ENCODE measurements around the gene UBASH3A.

GRCh38 chr21:42495027-42495426, 91.3 kb downstream of the UBASH3A start:
- TF ChIP-seq CTCF (IDR thresholded peaks at IDR 0.05) (no peak), POLR2A (IDR thresholded peaks at IDR 0.05) (no peak), EP300 (IDR thresholded peaks at IDR 0.05) (no peak)
